H1 (cell line): Measurements from ENCODE around the gene PNMA1. TPM values are rescaled to one million over a fixed set of nuclear protein-coding genes. Genes with fewer than 3 reads are reported as not detected.

ENCODE experiments used
- CTCF ChIA-PET: fragments of 300-600 bp; sonication (Branson Sonifier 250); formaldehyde crosslinking; loops from one replicate; lab custom pipeline; 2021; ENCODE audit not compliant: partially characterized antibody; lab: Charles Lee
- POLR2A ChIA-PET: fragments of 300-600 bp; sonication (Branson Sonifier 250); formaldehyde crosslinking; loops from one replicate; lab custom pipeline; 2021; ENCODE audit warnings: inconsistent platforms; ENCODE audit not compliant: partially characterized antibody; lab: Charles Lee
- DNase-seq, 2 experiments: peaks; one replicate each; pipeline versions ENCODE4 v3.0.0 to v3.0.0-alpha.2; 2010 to 2022; ENCODE audit warnings: low spot score in 2 of 2, low read depth in 1 of 2, mixed read lengths in 1 of 2
- FAIRE-seq: peaks from 2 replicates; lab custom pipeline; 2011; peaks lifted over from hg19 to GRCh38; lab: Jason Lieb, UNC
- H2AFZ ChIP-seq: 2 replicates; pipeline ENCODE4 v1.8.1; 2012; ENCODE audit warnings: low read length, inconsistent platforms
- H2AK5ac ChIP-seq: 2 replicates; pipeline ENCODE4 v1.6.1; 2013; ENCODE audit warnings: low read depth, low read length
- H2BK120ac ChIP-seq: replicated peaks from 2 replicates; pipeline ENCODE3; 2013; ENCODE audit warnings: low read depth, low read length, inconsistent platforms
- H2BK12ac ChIP-seq: 2 replicates; pipeline ENCODE4 v1.6.1; 2013; ENCODE audit warnings: low read depth, low read length
- H2BK15ac ChIP-seq: 2 replicates; pipeline ENCODE4 v1.6.1; 2013; ENCODE audit warnings: low read length
- H2BK20ac ChIP-seq: 2 replicates; pipeline ENCODE4 v1.6.1; 2013; ENCODE audit warnings: low read length
- H2BK5ac ChIP-seq: 2 replicates; pipeline ENCODE4 v1.6.1; 2013; ENCODE audit warnings: low read depth, low read length
- H3K14ac ChIP-seq: 2 replicates; pipeline ENCODE4 v1.6.1; 2013; ENCODE audit warnings: inconsistent platforms; ENCODE audit not compliant: insufficient read length
- H3K18ac ChIP-seq: 2 replicates; pipeline ENCODE4 v1.6.1; 2013; ENCODE audit warnings: low read length; ENCODE audit errors: extremely low read depth
- H3K23ac ChIP-seq: 2 replicates; pipeline ENCODE4 v1.6.1; 2013; ENCODE audit warnings: inconsistent platforms; ENCODE audit not compliant: insufficient read length
- H3K23me2 ChIP-seq: 2 replicates; pipeline ENCODE4 v1.6.1; 2013; ENCODE audit warnings: low read depth, low read length
- H3K27ac ChIP-seq: 2 replicates; pipeline ENCODE4 v1.6.1; 2011; ENCODE audit warnings: low read depth, low read length, inconsistent platforms
- H3K27me3 ChIP-seq, 4 experiments: replicated peaks in 1 of 4; 1 replicate in 1 of 4; 2 replicates in 3 of 4; pipeline versions ENCODE4 v1.6.1 to v1.8.1; 2011 to 2013; ENCODE audit warnings: low read length in 3 of 4, mild to moderate bottlenecking in 3 of 4, inconsistent platforms in 2 of 4, mixed read lengths in 2 of 4, moderate library complexity in 1 of 4; ENCODE audit not compliant: control insufficient read depth in 3 of 4, insufficient read depth in 3 of 4; ENCODE audit errors: extremely low read depth in 1 of 4
- H3K36me3 ChIP-seq, 4 experiments: 2 replicates each; pipeline versions ENCODE4 v1.6.1 to v1.8.1; 2011 to 2013; ENCODE audit warnings: mild to moderate bottlenecking in 4 of 4, low read length in 3 of 4, moderate library complexity in 2 of 4, control low read depth in 1 of 4, inconsistent platforms in 1 of 4; ENCODE audit not compliant: insufficient read depth in 4 of 4, control insufficient read depth in 2 of 4
- H3K4ac ChIP-seq: replicated peaks from 2 replicates; pipeline ENCODE3; 2013; ENCODE audit warnings: low read length, low read depth, mixed read lengths, inconsistent platforms; ENCODE audit not compliant: insufficient read length
- H3K4me1 ChIP-seq, 4 experiments: replicated peaks in 1 of 4; 1 replicate in 1 of 4; 2 replicates in 3 of 4; pipeline versions ENCODE4 v1.6.1 to v1.8.1; 2011 to 2013; ENCODE audit warnings: low read length in 3 of 4, inconsistent platforms in 2 of 4, mixed read lengths in 1 of 4; ENCODE audit not compliant: insufficient read depth in 4 of 4, control insufficient read depth in 3 of 4
- H3K4me2 ChIP-seq, 2 experiments: 2 replicates each; pipeline versions ENCODE4 v1.6.1 to v1.8.1; 2011 to 2013; ENCODE audit warnings: low read depth in 2 of 2, low read length in 2 of 2, control low read depth in 1 of 2, inconsistent platforms in 1 of 2, mild to moderate bottlenecking in 1 of 2; ENCODE audit not compliant: insufficient read depth in 1 of 2
- H3K4me3 ChIP-seq, 4 experiments: fragments of 200-600, 300-600 bp in 1 of 4; sonication (generic), shearing (Covaris generic), sonication (Bioruptor Twin) in 1 of 4; 2 replicates each; pipeline versions ENCODE4 v1.5.1 to v1.8.1; 2011 to 2016; ENCODE audit warnings: low read length in 4 of 4, low read depth in 3 of 4, control low read depth in 2 of 4, inconsistent platforms in 2 of 4, mild to moderate bottlenecking in 2 of 4, mixed read lengths in 1 of 4, moderate library complexity in 1 of 4; ENCODE audit not compliant: insufficient read depth in 2 of 4; ENCODE audit errors: extremely low read depth in 1 of 4
- H3K56ac ChIP-seq: replicated peaks from 2 replicates; pipeline ENCODE3; 2013; ENCODE audit warnings: low read depth, mild to moderate bottlenecking, mixed read lengths, low read length, inconsistent platforms; ENCODE audit not compliant: insufficient read length
- H3K79me1 ChIP-seq: 2 replicates; pipeline ENCODE4 v1.6.1; 2013; ENCODE audit warnings: low read depth, low read length, control low read depth
- H3K79me2 ChIP-seq, 2 experiments: 2 replicates each; pipeline versions ENCODE4 v1.6.1 to v1.8.1; 2012 to 2013; ENCODE audit warnings: low read length in 2 of 2, mild to moderate bottlenecking in 2 of 2, inconsistent platforms in 1 of 2; ENCODE audit not compliant: insufficient read depth in 2 of 2, control insufficient read depth in 1 of 2
- H3K9ac ChIP-seq, 4 experiments: replicated peaks in 1 of 4; 1 replicate in 1 of 4; 2 replicates in 3 of 4; pipeline versions ENCODE4 v1.6.1 to v1.8.1; 2011 to 2013; ENCODE audit warnings: low read depth in 3 of 4, low read length in 3 of 4, control low read depth in 2 of 4, mild to moderate bottlenecking in 2 of 4, moderate library complexity in 2 of 4, inconsistent platforms in 1 of 4; ENCODE audit errors: extremely low read depth in 1 of 4
- H3K9me3 ChIP-seq, 2 experiments: 2 replicates each; pipeline versions ENCODE4 v1.6.1 to v1.8.1; 2012 to 2013; ENCODE audit warnings: mild to moderate bottlenecking in 2 of 2, moderate library complexity in 2 of 2, control low read depth in 1 of 2, inconsistent platforms in 1 of 2, low read depth in 1 of 2, low read length in 1 of 2, mixed read lengths in 1 of 2; ENCODE audit not compliant: insufficient read depth in 2 of 2
- H4K20me1 ChIP-seq, 2 experiments: replicated peaks in 1 of 2; 2 replicates each; pipeline versions ENCODE3 to v1.8.1; 2011 to 2013; ENCODE audit warnings: inconsistent platforms in 2 of 2, low read length in 2 of 2, mild to moderate bottlenecking in 1 of 2; ENCODE audit not compliant: insufficient read depth in 2 of 2, control insufficient read depth in 1 of 2
- H4K5ac ChIP-seq: 2 replicates; pipeline ENCODE4 v1.6.1; 2013; ENCODE audit warnings: low read length, low read depth, mixed read lengths, inconsistent platforms; ENCODE audit not compliant: insufficient read length
- H4K8ac ChIP-seq: 2 replicates; pipeline ENCODE4 v1.8.0; 2013; ENCODE audit warnings: mild to moderate bottlenecking, moderate library complexity, low read length, inconsistent platforms; ENCODE audit not compliant: insufficient read depth; ENCODE audit errors: extremely low read depth
- H4K91ac ChIP-seq: replicated peaks from 2 replicates; pipeline ENCODE3; 2013; ENCODE audit warnings: low read length, mixed read lengths, inconsistent platforms; ENCODE audit not compliant: insufficient read length
- ASH2L ChIP-seq: fragments of 200-600, 300-600 bp; sonication (generic); IDR thresholded peaks from one replicate; pipeline ENCODE4 v1.7.1; 2017; ENCODE audit warnings: low read length
- BRCA1 ChIP-seq: IDR thresholded peaks from 2 replicates; pipeline ENCODE4 v1.6.1; 2012; ENCODE audit warnings: low read depth, low read length, improper control_type of control experiment
- EP300 ChIP-seq, 2 experiments: IDR thresholded peaks; 1 replicate in 1 of 2; 2 replicates in 1 of 2; pipeline ENCODE4 v1.6.1; 2011 to 2012; ENCODE audit warnings: low read depth in 2 of 2, low read length in 2 of 2, mild to moderate bottlenecking in 2 of 2, borderline replicate concordance in 1 of 2, inconsistent platforms in 1 of 2, moderate library complexity in 1 of 2
- HDAC2 ChIP-seq, 2 experiments: fragments of 300-600 bp in 1 of 2; sonication (generic) in 1 of 2; IDR thresholded peaks; 2 replicates each; pipeline ENCODE4 v1.6.1; 2011 to 2012; ENCODE audit warnings: low read depth in 2 of 2, low read length in 2 of 2, mild to moderate bottlenecking in 2 of 2, moderate library complexity in 2 of 2, borderline replicate concordance in 1 of 2, inconsistent platforms in 1 of 2
- HDAC6 ChIP-seq: IDR thresholded peaks from one replicate; pipeline ENCODE4 v1.7.1; 2012; ENCODE audit warnings: low read depth, mild to moderate bottlenecking, inconsistent platforms, low read length, moderate library complexity
- KDM4A ChIP-seq: IDR thresholded peaks from one replicate; pipeline ENCODE4 v1.7.1; 2012; ENCODE audit warnings: low read depth, mild to moderate bottlenecking, moderate library complexity, low read length, inconsistent platforms; ENCODE audit not compliant: severe bottlenecking
- SIX5 ChIP-seq: IDR thresholded peaks from 2 replicates; pipeline ENCODE4 v1.6.1; 2011; ENCODE audit warnings: mild to moderate bottlenecking, low read depth, low read length
- SP1 ChIP-seq: IDR thresholded peaks from 2 replicates; pipeline ENCODE4 v1.6.1; 2011; ENCODE audit warnings: low read depth, low read length
- WGBS, 2 experiments: shearing (Covaris generic) in 1 of 2; methylation state at CpG; one replicate each; pipeline versions ENCODE4 v1.1.6 to v1.1.7; 2013 to 2015; ENCODE audit warnings: low lambda C conversion rate in 2 of 2, mixed read lengths in 2 of 2, inconsistent platforms in 1 of 2, low coverage in 1 of 2, missing lambda C conversion rate in 1 of 2; ENCODE audit not compliant: insufficient replicate concordance in 2 of 2, insufficient coverage in 1 of 2, insufficient read length in 1 of 2; ENCODE audit errors: extremely low coverage in 1 of 2, missing lambda C conversion rate in 1 of 2; 5-methylcytosine and 5-hydroxymethylcytosine counted together
- polyA plus RNA-seq, 7 experiments: library from polyadenylated mRNA; depleted of rRNA in 3 of 7; stranded (reverse) in 5 of 7; unstranded in 2 of 7; fragments of >200 nt in 5 of 7; fragments of 200-250 nt in 2 of 7; gene quantifications; 1 replicate in 5 of 7; 2 replicates in 1 of 7; 4 replicates in 1 of 7; pipeline versions ENCODE4 v1.2.1 to v1.2.3, GENCODE V29; 2011 to 2013; ENCODE audit warnings: missing spikeins in 2 of 7, mixed read lengths in 2 of 7
- total RNA-seq: library from RNA; stranded (reverse); fragmentation: NEBNext Ultra II Directional; extraction: Animal tissue kit (Norgen Biotek cat#: 25700); gene quantifications from 2 replicates; pipeline ENCODE4 v1.2.1, GENCODE V29; 2021
- TF ChIP-seq, protein P1 (sequence below): IDR thresholded peaks from 2 replicates; pipeline ENCODE4 v1.6.1; 2012; ENCODE audit warnings: inconsistent platforms

Gene PNMA1
- total and polyA plus RNA-seq, 2 of the 8 experiments (the other 6 are each of a cell fraction or from before 2014, with no cell fraction given), result 15.8 to 52.7 TPM

DNA sequence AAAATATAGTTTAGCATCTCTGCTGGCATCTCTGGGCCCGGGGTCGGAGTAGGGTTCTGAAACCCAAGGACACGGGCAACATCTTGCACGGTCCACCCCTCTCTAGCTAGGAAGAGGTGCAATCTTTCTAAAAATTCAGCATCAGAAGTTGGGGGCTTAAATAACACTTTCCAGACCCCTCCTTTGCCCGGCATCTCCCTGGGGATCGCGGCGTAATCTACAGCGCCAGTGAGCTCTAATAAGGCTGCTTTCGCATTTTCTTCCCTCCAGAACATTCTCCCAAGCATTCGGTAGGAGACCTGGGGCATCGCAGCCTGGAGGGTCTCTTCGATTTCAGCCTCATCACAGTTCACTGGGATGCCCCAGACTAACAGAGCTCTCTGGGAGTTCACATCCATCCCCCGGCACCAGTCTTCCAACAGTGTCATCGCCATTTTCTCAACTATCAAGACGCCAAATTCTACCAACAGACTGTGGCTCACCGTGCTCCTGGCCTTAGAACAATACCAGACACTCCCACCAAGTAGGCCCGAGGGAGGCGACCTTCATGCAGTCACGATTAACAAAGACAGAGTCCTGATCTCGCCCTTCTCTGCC lies 880 bp downstream of the PNMA1 start:
- no peak for FAIRE-seq
- POLR2A ChIA-PET, result interaction anchor here (0.6 to 2.4 kb wide), 21 partner anchors 10 to 173 kb away, joined by 3 to 15 read pairs (median 4); partner anchors contain the start of genes ACOT2, ACOT6, DNAL1 and PTGR2
- peak overlapping the region; percentile 68 for H2BK12ac ChIP-seq
- no peak overlapping the region for H3K14ac ChIP-seq
- H4K20me1 ChIP-seq, result peaks cover 12 to 18% of the 10 kb centered on the region in 2 experiments
- peaks cover 30% of the 10 kb centered on the region for H3K23me2 ChIP-seq
- peak overlapping the region; percentile 61 for H2BK120ac ChIP-seq
- peak overlapping the region; percentile 94 for H4K8ac ChIP-seq
- peak overlapping the region; percentile 72 for H4K91ac ChIP-seq
- H2BK15ac ChIP-seq, result peak overlapping the region; percentile 97
- H3K9ac ChIP-seq, result peak overlapping the region; percentile 93 to 98 (median 94)
- H3K4ac ChIP-seq, result peak overlapping the region; percentile 94
- H3K18ac ChIP-seq, result peak overlapping the region; percentile 100
- H3K23ac ChIP-seq, result no peak overlapping the region
- H2AFZ ChIP-seq, result 0 out of 2 replicates have a peak overlapping the region, but pooled peaks have one; percentile 37
- H3K27me3 ChIP-seq, result peaks cover 0 to 6% (median 1%) of the 10 kb centered on the region in 4 experiments; a peak in 3 of 7 replicates
- peaks cover 13% of the 10 kb centered on the region for H3K79me1 ChIP-seq
- H3K4me1 ChIP-seq, result peaks cover 0 to 19% (median 14%) of the 10 kb centered on the region in 4 experiments; a peak in 6 of 7 replicates
- WGBS, 2 experiments, result 4% methylated on average over 21 of the region's 21 CpGs; no CpG with 5 or more reads in 1 of the 2 experiments
- H3K9me3 ChIP-seq, result no peaks in the 10 kb centered on the region
- peak overlapping the region; percentile 72 for H3K27ac ChIP-seq
- no peak overlapping the region for H3K56ac ChIP-seq
- peak overlapping the region; percentile 85 for H4K5ac ChIP-seq
- H3K79me2 ChIP-seq, result peaks cover 5 to 33% of the 10 kb centered on the region in 2 experiments
- 0 out of 8 replicates have a peak, but pooled peaks cover 0 to 3% (median 0%) of the 10 kb centered on the region in 4 experiments for H3K36me3 ChIP-seq
- H2BK5ac ChIP-seq, result peak overlapping the region; percentile 92
- CTCF ChIA-PET, result interaction anchor here (0.8 to 3.7 kb wide), 6 partner anchors 15 to 69 kb away, joined by 3 to 15 read pairs (median 4); no protein-coding TSS in a partner anchor
- H3K4me3 ChIP-seq, result peak overlapping the region; percentile 88 to 98 (median 94)
- no peak overlapping the region; the same call in 1 of the 2 replicates for H2AK5ac ChIP-seq
- no peak for DNase-seq
- H3K4me2 ChIP-seq, result peak overlapping the region; percentile 85 to 99
- no peak overlapping the region for H2BK20ac ChIP-seq
- TF ChIP-seq EP300 (IDR thresholded peaks at IDR 0.05; ENCODE audit: borderline replicate concordance in 1 of 2, low read depth in 2 of 2, low read length in 2 of 2) (no peak), SIX5 (no peak), ASH2L (peak; percentile 51), BRCA1 (no peak), SP1 (no peak), HDAC6 (no peak), KDM4A (no peak), HDAC2 (IDR thresholded peaks at IDR 0.05; ENCODE audit: borderline replicate concordance in 1 of 2, low read depth in 2 of 2, low read length in 2 of 2) (no peak)
- TF ChIP-seq, protein P1, sequence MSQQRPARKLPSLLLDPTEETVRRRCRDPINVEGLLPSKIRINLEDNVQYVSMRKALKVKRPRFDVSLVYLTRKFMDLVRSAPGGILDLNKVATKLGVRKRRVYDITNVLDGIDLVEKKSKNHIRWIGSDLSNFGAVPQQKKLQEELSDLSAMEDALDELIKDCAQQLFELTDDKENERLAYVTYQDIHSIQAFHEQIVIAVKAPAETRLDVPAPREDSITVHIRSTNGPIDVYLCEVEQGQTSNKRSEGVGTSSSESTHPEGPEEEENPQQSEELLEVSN, result peak; percentile 15; the same call in 1 of the 2 replicates
